HEK293 (cell line): Measurements from ENCODE around the gene RAET1G.
A peak's percentile ranks its signal among the peaks of the same experiment; 100 is the strongest.

Experiments
- CTCF ChIA-PET: fragments of 350-600 bp; formaldehyde crosslinking; extraction: SDS; loops from one replicate; lab custom pipeline; 2021; ENCODE audit warnings: antibody characterized with exemption; lab: Yijun Ruan, JAX
- POLR2A ChIA-PET: fragments of 300-600 bp; formaldehyde crosslinking; extraction: SDS; loops from one replicate; lab custom pipeline; 2020; ENCODE audit warnings: antibody characterized with exemption, inconsistent platforms; lab: Yijun Ruan, JAX
- H3K27ac ChIP-seq: fragments of 200-500 bp; sonication (Bioruptor generic); 2 replicates; pipeline ENCODE4 v1.5.1; 2014; ENCODE audit warnings: low read depth, low read length, control low read depth, inconsistent platforms; ENCODE audit errors: extremely low read depth
- H3K36me3 ChIP-seq, 2 experiments: fragments of 200-500 bp in 1 of 2; sonication (Bioruptor generic) in 1 of 2; 1 replicate in 1 of 2; 2 replicates in 1 of 2; pipeline ENCODE4 v1.5.1; 2014 to 2017; ENCODE audit warnings: inconsistent platforms in 2 of 2, low read length in 2 of 2; ENCODE audit not compliant: control insufficient read depth in 2 of 2, insufficient read depth in 1 of 2
- H3K4me1 ChIP-seq: fragments of 200-500 bp; sonication (Bioruptor generic); 2 replicates; pipeline ENCODE4 v1.5.1; 2014; ENCODE audit warnings: mild to moderate bottlenecking, low read length, inconsistent platforms; ENCODE audit not compliant: control insufficient read depth, insufficient read depth
- H3K4me3 ChIP-seq: 2 replicates; pipeline ENCODE4 v1.5.1; 2011; ENCODE audit warnings: low read depth, mild to moderate bottlenecking, control low read depth, low read length, moderate library complexity
- H3K9me3 ChIP-seq: fragments of 200-500 bp; sonication (Bioruptor generic); 2 replicates; pipeline ENCODE4 v1.5.1; 2014; ENCODE audit warnings: low read depth, low read length, inconsistent platforms; ENCODE audit not compliant: control insufficient read depth, insufficient read depth
- BCL11B ChIP-seq: fragments of 450-650 bp; formaldehyde crosslinking; IDR thresholded peaks from 2 replicates; pipeline ENCODE4 v1.5.1; 2016; ENCODE audit warnings: low read depth, missing biosample characterization, missing genetic modification characterization
- FEZF1 ChIP-seq: fragments of 450-650 bp; formaldehyde crosslinking; IDR thresholded peaks from 2 replicates; pipeline ENCODE4 v1.5.1; 2016; ENCODE audit warnings: missing biosample characterization, missing genetic modification characterization
- GLI4 ChIP-seq: fragments of 450-650 bp; formaldehyde crosslinking; IDR thresholded peaks from 2 replicates; pipeline ENCODE4 v1.5.1; 2016; ENCODE audit warnings: missing biosample characterization, missing genetic modification characterization
- KLF10 ChIP-seq: fragments of 450-650 bp; IDR thresholded peaks from 2 replicates; pipeline ENCODE4 v1.5.1; 2018; ENCODE audit warnings: missing biosample characterization, mild to moderate bottlenecking, missing genetic modification characterization
- KLF9 ChIP-seq: fragments of 450-650 bp; formaldehyde crosslinking; IDR thresholded peaks from 2 replicates; pipeline ENCODE4 v1.5.1; 2016; ENCODE audit warnings: missing biosample characterization, missing genetic modification characterization, low read depth
- ZBTB21 ChIP-seq: fragments of 450-650 bp; formaldehyde crosslinking; IDR thresholded peaks from 2 replicates; pipeline ENCODE4 v1.5.1; 2017; ENCODE audit warnings: missing biosample characterization, missing genetic modification characterization
- ZBTB26 ChIP-seq: fragments of 450-650 bp; formaldehyde crosslinking; optimal IDR thresholded peaks from 2 replicates; pipeline ENCODE3; 2016; ENCODE audit warnings: missing biosample characterization, mild to moderate bottlenecking, missing genetic modification characterization
- ZBTB7A ChIP-seq: fragments of 450-650 bp; formaldehyde crosslinking; IDR thresholded peaks from 2 replicates; pipeline ENCODE4 v1.5.1; 2016; ENCODE audit warnings: low read depth, missing biosample characterization, missing genetic modification characterization
- ZNF114 ChIP-seq: fragments of 450-650 bp; formaldehyde crosslinking; IDR thresholded peaks from 2 replicates; pipeline ENCODE4 v1.5.0; 2017; ENCODE audit warnings: missing biosample characterization, missing genetic modification characterization
- ZNF132 ChIP-seq: fragments of 450-650 bp; formaldehyde crosslinking; IDR thresholded peaks from 2 replicates; pipeline ENCODE4 v1.5.1; 2017; ENCODE audit warnings: missing biosample characterization, missing genetic modification characterization, borderline replicate concordance
- ZNF140 ChIP-seq: fragments of 450-650 bp; formaldehyde crosslinking; IDR thresholded peaks from 2 replicates; pipeline ENCODE4 v1.5.1; 2016; ENCODE audit warnings: missing biosample characterization, missing genetic modification characterization
- ZNF157 ChIP-seq: fragments of 450-650 bp; formaldehyde crosslinking; IDR thresholded peaks from 2 replicates; pipeline ENCODE4 v1.5.1; 2016; ENCODE audit warnings: missing biosample characterization, missing genetic modification characterization
- ZNF184 ChIP-seq: fragments of 450-650 bp; IDR thresholded peaks from 2 replicates; pipeline ENCODE4 v1.5.1; 2018; ENCODE audit warnings: missing biosample characterization, mild to moderate bottlenecking, missing genetic modification characterization
- ZNF19 ChIP-seq: fragments of 450-650 bp; formaldehyde crosslinking; IDR thresholded peaks from 2 replicates; pipeline ENCODE4; 2016; ENCODE audit warnings: missing biosample characterization, missing genetic modification characterization, low read depth
- ZNF2 ChIP-seq: fragments of 450-650 bp; formaldehyde crosslinking; IDR thresholded peaks from 2 replicates; pipeline ENCODE4 v1.5.1; 2016; ENCODE audit warnings: missing biosample characterization, missing genetic modification characterization
- ZNF202 ChIP-seq: fragments of 450-650 bp; formaldehyde crosslinking; IDR thresholded peaks from 2 replicates; pipeline ENCODE4 v1.5.1; 2016; ENCODE audit warnings: missing biosample characterization, missing genetic modification characterization, borderline replicate concordance
- ZNF214 ChIP-seq: fragments of 450-650 bp; formaldehyde crosslinking; IDR thresholded peaks from 2 replicates; pipeline ENCODE4 v1.5.1; 2017; ENCODE audit warnings: missing biosample characterization, mild to moderate bottlenecking, missing genetic modification characterization, borderline replicate concordance
- ZNF341 ChIP-seq: fragments of 450-650 bp; formaldehyde crosslinking; IDR thresholded peaks from 2 replicates; pipeline ENCODE4; 2016; ENCODE audit warnings: low read depth, missing biosample characterization, missing genetic modification characterization
- ZNF394 ChIP-seq: fragments of 450-650 bp; formaldehyde crosslinking; IDR thresholded peaks from 2 replicates; pipeline ENCODE4 v1.5.1; 2016; ENCODE audit warnings: missing biosample characterization, missing genetic modification characterization, mild to moderate bottlenecking, moderate library complexity, borderline replicate concordance
- ZNF433 ChIP-seq: fragments of 450-650 bp; formaldehyde crosslinking; IDR thresholded peaks from 2 replicates; pipeline ENCODE4 v1.5.1; 2016; ENCODE audit warnings: missing biosample characterization, missing genetic modification characterization, low read depth
- ZNF549 ChIP-seq: fragments of 450-650 bp; IDR thresholded peaks from 2 replicates; pipeline ENCODE4 v1.5.1; 2018; ENCODE audit warnings: missing biosample characterization, missing genetic modification characterization, mild to moderate bottlenecking, inconsistent platforms, moderate library complexity
- ZNF560 ChIP-seq: fragments of 450-650 bp; formaldehyde crosslinking; IDR thresholded peaks from 2 replicates; pipeline ENCODE4 v1.5.1; 2017; ENCODE audit warnings: missing biosample characterization, missing genetic modification characterization, borderline replicate concordance
- ZNF621 ChIP-seq: fragments of 450-650 bp; formaldehyde crosslinking; IDR thresholded peaks from 2 replicates; pipeline ENCODE4 v1.5.1; 2017; ENCODE audit warnings: missing biosample characterization, missing genetic modification characterization
- ZNF776 ChIP-seq: fragments of 450-650 bp; formaldehyde crosslinking; IDR thresholded peaks from 2 replicates; pipeline ENCODE4 v1.5.0; 2017; ENCODE audit warnings: missing biosample characterization, missing genetic modification characterization, borderline replicate concordance
- ZNF792 ChIP-seq: fragments of 450-650 bp; formaldehyde crosslinking; IDR thresholded peaks from 2 replicates; pipeline ENCODE4 v1.5.1; 2016; ENCODE audit warnings: missing biosample characterization, missing genetic modification characterization
- ZSCAN16 ChIP-seq: fragments of 450-650 bp; formaldehyde crosslinking; IDR thresholded peaks from 2 replicates; pipeline ENCODE4 v1.5.1; 2016; ENCODE audit warnings: missing biosample characterization, missing genetic modification characterization

The RAET1G gene

DNA sequence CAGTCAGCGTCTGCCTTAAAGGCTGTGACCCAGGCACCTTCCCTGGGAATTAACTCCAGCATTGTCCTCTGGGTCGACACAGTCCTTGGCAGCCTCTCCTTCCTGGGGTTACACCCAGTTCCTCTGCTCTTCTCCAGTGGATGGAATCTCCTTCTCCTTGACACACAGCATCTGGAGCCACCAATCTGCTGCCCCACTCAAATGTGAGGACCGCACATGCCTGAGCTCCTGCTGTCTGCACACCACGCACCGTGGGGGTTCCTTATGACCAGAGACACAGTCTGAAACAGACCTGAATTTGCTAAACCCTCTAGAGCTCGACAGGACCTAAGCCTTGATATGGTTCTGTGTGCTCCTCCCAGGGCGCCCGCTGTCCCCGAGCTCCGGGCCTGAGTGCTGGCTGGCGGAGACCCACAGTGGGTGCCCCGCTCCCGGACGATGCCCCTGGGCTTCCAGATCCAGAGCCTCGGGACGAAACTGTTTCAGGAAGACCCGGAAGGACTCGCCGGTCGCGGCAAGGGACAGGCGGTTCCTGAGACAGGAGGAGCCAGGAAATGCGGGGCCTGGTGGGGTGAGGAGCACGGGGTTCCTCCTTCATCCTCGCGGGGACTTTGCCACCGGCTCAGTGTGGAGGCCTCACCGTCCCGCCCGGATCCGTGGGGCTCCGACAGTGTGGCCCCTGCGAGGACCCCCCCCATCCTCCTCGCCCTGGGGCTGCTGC lies 2.5 kb upstream of the RAET1G start:
- ChIA-PET CTCF (interaction anchor here (0.6 to 2.5 kb wide), 7 partner anchors 54 to 92 kb away, joined by 3 to 45 read pairs (median 4); no protein-coding TSS in a partner anchor), POLR2A (interaction anchor here (1.2 kb wide), 1 partner anchor 144 kb away, joined by 3 read pairs; the partner anchor contains the start of gene ULBP3)
- Histone ChIP-seq H3K9me3 (no peaks in the 10 kb centered on the region), H3K27ac (no peak overlapping the region)
- TF ChIP-seq ZBTB21 (tag by site-specific recombination), result no peak
- no peak for TF ChIP-seq ZNF776
- no peak for TF ChIP-seq KLF10 (tag by site-specific recombination)
- TF ChIP-seq ZNF560 (tag by site-specific recombination), result no peak
- TF ChIP-seq, all 188 proteins: peak for 0
- peak overlapping the region; percentile 38 for H3K4me3 ChIP-seq
- H3K36me3 ChIP-seq, result no peaks in the 10 kb centered on the region
- no peaks in the 10 kb centered on the region for H3K4me1 ChIP-seq

DNA sequence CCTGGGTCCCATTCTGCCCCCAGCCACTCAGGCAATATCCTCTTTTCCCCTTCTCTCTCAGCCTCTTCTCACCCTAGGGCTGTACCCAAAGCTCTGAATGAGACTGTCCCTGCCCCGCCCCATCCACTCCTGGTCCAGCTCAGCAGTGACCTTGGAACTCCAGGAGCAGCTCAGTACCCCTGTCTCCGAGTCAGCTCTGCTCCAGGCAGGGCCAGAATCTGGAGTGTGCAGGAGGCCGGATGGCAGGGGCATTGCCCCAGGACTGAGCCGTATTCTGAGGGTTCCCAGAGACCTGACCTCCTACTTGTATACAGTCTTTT lies 2.0 kb upstream of the RAET1G start:
- H3K9me3 ChIP-seq, result no peaks in the 10 kb centered on the region
- ChIA-PET POLR2A (interaction anchor here (0.7 to 1.2 kb wide), 2 partner anchors 39 to 144 kb away, joined by 3 to 8 read pairs; partner anchors contain the start of genes ULBP1 and ULBP3), CTCF (interaction anchor here (0.6 to 2.5 kb wide), 10 partner anchors 53 to 1411 kb away, joined by 3 to 45 read pairs (median 4); partner anchors contain the start of gene LRP11)
- H3K27ac ChIP-seq, result no peak overlapping the region
- H3K36me3 ChIP-seq, result no peaks in the 10 kb centered on the region
- no peak overlapping the region for H3K4me3 ChIP-seq
- H3K4me1 ChIP-seq, result no peaks in the 10 kb centered on the region
- no peak for TF ChIP-seq ZNF394
- no peak for TF ChIP-seq ZNF202 (tag by site-specific recombination)
- TF ChIP-seq ZSCAN16, result no peak
- TF ChIP-seq ZNF157 (tag by site-specific recombination), result no peak
- TF ChIP-seq ZNF19 (tag by site-specific recombination), result no peak
- TF ChIP-seq ZNF433 (tag by site-specific recombination), result no peak
- TF ChIP-seq ZNF132 (tag by site-specific recombination), result no peak
- TF ChIP-seq ZNF549 (tag by site-specific recombination), result no peak

- Histone ChIP-seq H3K36me3 (no peaks in the 10 kb centered on the region), H3K4me3 (no peak overlapping the region), H3K9me3 (no peaks in the 10 kb centered on the region), H3K4me1 (no peaks in the 10 kb centered on the region)
- POLR2A ChIA-PET, result interaction anchor here (0.6 to 1.2 kb wide), 3 partner anchors 36 to 145 kb away, joined by 3 to 8 read pairs (median 4); partner anchors contain the start of genes ULBP1 and ULBP3
- CTCF ChIA-PET, result interaction anchor here (0.6 to 2.5 kb wide), 11 partner anchors 58 to 1411 kb away, joined by 3 to 45 read pairs (median 3); partner anchors contain the start of gene LRP11
- TF ChIP-seq ZNF2 (tag by site-specific recombination), result no peak
- TF ChIP-seq GLI4, result no peak
- no peak for TF ChIP-seq ZNF184 (tag by site-specific recombination)
- TF ChIP-seq, all 188 proteins: peak for 0
- no peak overlapping the region for H3K27ac ChIP-seq
These were observed 1.4 kb upstream of the RAET1G start for GRCh38 chr6:149924206-149924932.

GRCh38 chr6:149923327-149923986 lies 536 bp upstream of the RAET1G start:
- Histone ChIP-seq H3K27ac (no peak overlapping the region), H3K36me3 (no peaks in the 10 kb centered on the region), H3K4me1 (no peaks in the 10 kb centered on the region), H3K9me3 (no peaks in the 10 kb centered on the region), H3K4me3 (peak overlapping the region; percentile 5; the same call in 1 of the 2 replicates)
- ChIA-PET CTCF (interaction anchor here (0.6 to 2.5 kb wide), 9 partner anchors 57 to 894 kb away, joined by 3 to 45 read pairs (median 4); no protein-coding TSS in a partner anchor), POLR2A (interaction anchor here (0.6 kb wide), 1 partner anchor 27 kb away, joined by 3 read pairs; no protein-coding TSS in a partner anchor)
- TF ChIP-seq ZNF792, result 0 out of 2 replicates have a peak, but pooled peaks have one; percentile 19
- no peak for TF ChIP-seq ZNF214 (tag by site-specific recombination)
- TF ChIP-seq FEZF1 (tag by site-specific recombination), result no peak
- no peak for TF ChIP-seq ZBTB7A
- TF ChIP-seq ZNF341 (tag by site-specific recombination), result no peak
- TF ChIP-seq ZNF114 (tag by site-specific recombination), result no peak
- TF ChIP-seq ZNF621 (tag by site-specific recombination), result no peak
- no peak for TF ChIP-seq BCL11B (tag by site-specific recombination)
- TF ChIP-seq ZBTB26, result peak; percentile 0
- no peak for TF ChIP-seq ZBTB21 (tag by site-specific recombination)
- TF ChIP-seq KLF9 (tag by site-specific recombination), result no peak
- TF ChIP-seq ZNF140, result no peak
